CD14-positive monocyte (primary cell): ENCODE results near the gene DAO. TPM values are rescaled to one million over a fixed set of nuclear protein-coding genes. Genes with fewer than 3 reads are reported as not detected.

Source experiments
- DNase-seq, 3 donors: peaks; one replicate each; pipeline ENCODE4 v3.0.0-alpha.2; 2011 to 2022
- H2AFZ ChIP-seq: 2 replicates; pipeline ENCODE4 v1.6.0; 2012; ENCODE audit warnings: mild to moderate bottlenecking, low read depth, low read length, inconsistent platforms; ENCODE audit not compliant: insufficient read depth, poor library complexity, severe bottlenecking
- H3K27ac ChIP-seq, 2 donors: 1 replicate in 1 of 2; 2 replicates in 1 of 2; pipeline ENCODE4 v1.5.1; 2012 to 2013; ENCODE audit warnings: low read length in 2 of 2, control low read depth in 1 of 2, inconsistent platforms in 1 of 2, low read depth in 1 of 2, mild to moderate bottlenecking in 1 of 2
- H3K27me3 ChIP-seq, 2 donors: one replicate each; pipeline versions ENCODE4 v1.6.0 to v1.6.1; 2011 to 2013; ENCODE audit warnings: low read length in 2 of 2; ENCODE audit not compliant: control insufficient read depth in 2 of 2, insufficient read depth in 2 of 2
- H3K36me3 ChIP-seq, 2 donors: replicated peaks in 1 of 2; 1 replicate in 1 of 2; 2 replicates in 1 of 2; pipeline versions ENCODE4 v1.5.1 to v1.6.1; 2012 to 2013; ENCODE audit warnings: low read length in 2 of 2, control low read depth in 1 of 2, inconsistent platforms in 1 of 2, mild to moderate bottlenecking in 1 of 2; ENCODE audit not compliant: insufficient read depth in 2 of 2, control insufficient read depth in 1 of 2
- H3K4me1 ChIP-seq, 2 donors: 1 replicate in 1 of 2; 2 replicates in 1 of 2; pipeline versions ENCODE4 v1.5.1 to v1.6.1; 2012 to 2013; ENCODE audit warnings: low read length in 2 of 2, control low read depth in 1 of 2, inconsistent platforms in 1 of 2, mild to moderate bottlenecking in 1 of 2, moderate library complexity in 1 of 2; ENCODE audit not compliant: insufficient read depth in 2 of 2, control insufficient read depth in 1 of 2
- H3K4me2 ChIP-seq: replicated peaks from 2 replicates; pipeline ENCODE3; 2012; ENCODE audit warnings: low read length, moderate library complexity, mild to moderate bottlenecking; ENCODE audit not compliant: poor library complexity, severe bottlenecking; ENCODE audit errors: extremely low read depth
- H3K4me3 ChIP-seq, 3 experiments: fragments of 200-600 bp in 1 of 3; sonication (generic) in 1 of 3; replicated peaks in 1 of 3; 1 replicate in 2 of 3; 2 replicates in 1 of 3; pipeline ENCODE4 v1.5.1; 2011 to 2013; ENCODE audit warnings: low read length in 3 of 3, mild to moderate bottlenecking in 3 of 3, control low read depth in 2 of 3, low read depth in 2 of 3, inconsistent platforms in 1 of 3, moderate library complexity in 1 of 3
- H3K79me2 ChIP-seq: 2 replicates; pipeline ENCODE4 v1.6.0; 2012; ENCODE audit warnings: mild to moderate bottlenecking, control low read depth, inconsistent platforms, low read length, moderate library complexity; ENCODE audit not compliant: insufficient read depth
- H3K9ac ChIP-seq: 2 replicates; pipeline ENCODE4 v1.6.0; 2017; ENCODE audit warnings: low read length, mild to moderate bottlenecking; ENCODE audit not compliant: insufficient read depth, poor library complexity, severe bottlenecking
- H3K9me3 ChIP-seq, 2 donors: replicated peaks in 1 of 2; 1 replicate in 1 of 2; 2 replicates in 1 of 2; pipeline versions ENCODE4 v1.5.1 to v1.6.1; 2012 to 2013; ENCODE audit warnings: low read length in 2 of 2, control low read depth in 1 of 2; ENCODE audit not compliant: control insufficient read depth in 1 of 2, insufficient read depth in 1 of 2
- H4K20me1 ChIP-seq: 2 replicates; pipeline ENCODE4 v1.6.0; 2012; ENCODE audit warnings: mild to moderate bottlenecking, low read length, control low read depth, moderate library complexity; ENCODE audit not compliant: insufficient read depth
- H3K27ac Mint-ChIP-seq, 7 donors: one replicate each; pipeline ENCODE4 v1.8.0; 2020; ENCODE audit warnings: mild to moderate bottlenecking in 7 of 7, mixed read lengths in 7 of 7, moderate library complexity in 6 of 7, inconsistent platforms in 2 of 7
- H3K27me3 Mint-ChIP-seq, 3 donors: one replicate each; pipeline ENCODE4 v1.8.0; 2021 to 2022; ENCODE audit warnings: low read depth in 3 of 3, mild to moderate bottlenecking in 3 of 3, mixed read lengths in 3 of 3, moderate library complexity in 3 of 3, inconsistent platforms in 1 of 3
- H3K36me3 Mint-ChIP-seq, 2 donors: one replicate each; pipeline ENCODE4 v1.8.0; 2020; ENCODE audit warnings: mixed read lengths in 2 of 2, inconsistent platforms in 1 of 2, mild to moderate bottlenecking in 1 of 2
- H3K4me1 Mint-ChIP-seq: one replicate; pipeline ENCODE4 v1.8.0; 2020; ENCODE audit warnings: mild to moderate bottlenecking, mixed read lengths
- H3K4me3 Mint-ChIP-seq, 2 donors: one replicate each; pipeline ENCODE4 v1.8.0; 2020; ENCODE audit warnings: mild to moderate bottlenecking in 2 of 2, mixed read lengths in 2 of 2, moderate library complexity in 1 of 2
- H3K9me3 Mint-ChIP-seq, 7 donors: one replicate each; pipeline ENCODE4 v1.8.0; 2020 to 2022; ENCODE audit warnings: mixed read lengths in 7 of 7, mild to moderate bottlenecking in 6 of 7, moderate library complexity in 6 of 7, inconsistent platforms in 2 of 7
- WGBS: methylation state at CpG from one replicate; pipeline ENCODE4 v1.1.5; 2013; ENCODE audit warnings: missing lambda C conversion rate; ENCODE audit not compliant: insufficient coverage; 5-methylcytosine and 5-hydroxymethylcytosine counted together
- intact Hi-C, 2 donors: fragments of 100-400 bp; cut with micrococcal nuclease; formaldehyde crosslinking; loops; one replicate each; pipeline versions ENCODE4 v1.15.0 to v1.15.1; 2023
- polyA plus RNA-seq, 3 donors: library from polyadenylated mRNA; depleted of rRNA in 1 of 3; unstranded in 2 of 3; stranded (reverse) in 1 of 3; fragments of 300-500 nt in 2 of 3; fragments of >200 nt in 1 of 3; fragmentation: Illumina TruSeq in 2 of 3; gene quantifications; 1 replicate in 2 of 3; 2 replicates in 1 of 3; pipeline ENCODE4 v1.2.3, GENCODE V29; 2012 to 2021
- TF ChIP-seq, protein P1 (sequence below): fragments of 200-600 bp; IDR thresholded peaks from one replicate; pipeline ENCODE4 v1.8.0; 2022; ENCODE audit warnings: antibody characterized with exemption, mild to moderate bottlenecking

The DAO gene
- polyA plus RNA-seq, 3 donors, result not detected

DNA sequence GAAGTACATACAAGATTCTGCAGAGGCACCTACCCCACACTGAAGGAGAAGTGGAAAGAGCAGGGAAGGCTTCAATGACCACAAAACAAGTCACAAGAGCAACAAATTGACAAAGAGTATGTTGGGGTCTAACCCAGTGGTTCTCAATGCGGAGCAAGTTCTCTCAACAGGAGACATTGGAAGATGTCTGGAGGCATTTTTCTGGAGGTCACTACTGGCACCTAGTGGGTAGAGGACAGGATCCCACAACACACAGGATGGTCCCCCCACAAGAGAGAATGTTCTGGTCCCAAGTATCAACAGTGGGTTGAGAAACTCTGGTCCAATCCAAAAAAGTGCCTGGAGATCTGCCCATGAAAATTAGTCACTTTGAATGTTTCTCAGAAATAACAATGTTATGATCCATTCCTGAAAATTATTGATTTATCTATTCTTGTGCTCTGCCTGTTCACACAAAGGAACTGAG is 25.9 kb upstream of the DAO start:
- peaks cover 49 to 51% of the 10 kb centered on the region in 2 donors for H3K36me3 Mint-ChIP-seq
- H3K27ac Mint-ChIP-seq, result peak overlapping the region; percentile 95 to 99 (median 98)
- no CpG with 5 or more reads among the region's 1 CpG for WGBS
- Histone ChIP-seq H2AFZ (no peak overlapping the region), H3K27me3 (no peaks in the 10 kb centered on the region), H3K36me3 (peaks cover 10 to 22% of the 10 kb centered on the region in 2 donors), H3K79me2 (peaks cover 53% of the 10 kb centered on the region), H3K4me3 (no peak overlapping the region), H3K4me2 (peak overlapping the region; percentile 30), H3K27ac (peak overlapping the region; percentile 67 to 98), H3K4me1 (peaks cover 56 to 65% of the 10 kb centered on the region in 2 donors), H3K9me3 (no peaks in the 10 kb centered on the region), H3K9ac (peak overlapping the region; percentile 52), H4K20me1 (peaks cover 14% of the 10 kb centered on the region)
- TF ChIP-seq, protein P1, sequence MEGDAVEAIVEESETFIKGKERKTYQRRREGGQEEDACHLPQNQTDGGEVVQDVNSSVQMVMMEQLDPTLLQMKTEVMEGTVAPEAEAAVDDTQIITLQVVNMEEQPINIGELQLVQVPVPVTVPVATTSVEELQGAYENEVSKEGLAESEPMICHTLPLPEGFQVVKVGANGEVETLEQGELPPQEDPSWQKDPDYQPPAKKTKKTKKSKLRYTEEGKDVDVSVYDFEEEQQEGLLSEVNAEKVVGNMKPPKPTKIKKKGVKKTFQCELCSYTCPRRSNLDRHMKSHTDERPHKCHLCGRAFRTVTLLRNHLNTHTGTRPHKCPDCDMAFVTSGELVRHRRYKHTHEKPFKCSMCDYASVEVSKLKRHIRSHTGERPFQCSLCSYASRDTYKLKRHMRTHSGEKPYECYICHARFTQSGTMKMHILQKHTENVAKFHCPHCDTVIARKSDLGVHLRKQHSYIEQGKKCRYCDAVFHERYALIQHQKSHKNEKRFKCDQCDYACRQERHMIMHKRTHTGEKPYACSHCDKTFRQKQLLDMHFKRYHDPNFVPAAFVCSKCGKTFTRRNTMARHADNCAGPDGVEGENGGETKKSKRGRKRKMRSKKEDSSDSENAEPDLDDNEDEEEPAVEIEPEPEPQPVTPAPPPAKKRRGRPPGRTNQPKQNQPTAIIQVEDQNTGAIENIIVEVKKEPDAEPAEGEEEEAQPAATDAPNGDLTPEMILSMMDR, result peak; percentile 31
- H3K27me3 Mint-ChIP-seq, result peaks cover 0 to 2% (median 0%) of the 10 kb centered on the region in 3 donors
- H3K4me3 Mint-ChIP-seq, result peak overlapping the region; percentile 53 to 79
- intact Hi-C loops, result loop anchor here in 1 of 2 donors (1.0 to 10.0 kb wide), 3 partner anchors 32 to 241 kb away; partner anchors contain the start of genes ALKBH2 and UNG
- H3K9me3 Mint-ChIP-seq, result no peaks in the 10 kb centered on the region
- peak; percentile 60 to 75 (median 62) for DNase-seq
- H3K4me1 Mint-ChIP-seq, result peaks cover 62% of the 10 kb centered on the region

DNA sequence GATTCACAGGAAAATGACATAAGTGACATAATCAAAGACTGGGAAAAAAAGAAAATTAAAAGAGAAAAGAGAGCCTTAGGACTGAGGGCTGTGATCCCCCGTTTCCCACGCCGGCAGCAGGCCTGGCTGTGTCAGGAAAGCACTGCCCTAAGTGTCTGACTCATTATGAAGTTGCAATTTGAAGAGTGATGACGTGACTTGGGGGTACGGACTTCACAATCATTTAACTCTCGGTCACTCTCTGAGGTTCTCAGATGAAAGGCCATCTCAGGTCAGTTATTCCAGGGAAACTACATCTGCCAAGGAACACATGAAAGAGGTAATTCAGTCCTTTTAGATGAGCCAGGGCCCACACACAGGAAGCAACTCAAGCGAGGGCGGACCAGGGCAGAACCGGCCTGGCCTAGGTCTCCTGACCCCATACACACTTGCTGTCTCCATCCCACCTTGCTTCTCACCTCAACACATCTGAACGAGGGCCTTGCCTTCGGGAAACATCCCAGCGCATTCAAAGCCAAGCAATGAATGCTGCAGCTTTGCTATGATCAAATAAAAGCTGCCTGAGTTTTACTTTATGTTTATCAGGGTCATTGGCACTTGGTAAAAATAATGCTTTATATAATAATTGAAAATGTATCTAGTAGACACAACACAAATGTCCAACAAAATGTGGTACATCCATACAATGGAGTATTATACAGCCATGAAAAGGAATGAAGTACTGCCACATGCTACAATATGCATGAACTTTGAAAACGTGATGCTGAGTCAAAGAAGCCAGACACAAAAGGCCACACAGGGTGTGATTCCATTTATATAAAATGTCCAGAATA is 25.2 kb upstream of the DAO start:
- Histone ChIP-seq H3K4me2 (peak overlapping the region; percentile 30), H4K20me1 (peaks cover 14% of the 10 kb centered on the region), H3K27ac (peak overlapping the region; percentile 67 to 98), H3K4me3 (no peak overlapping the region), H2AFZ (no peak overlapping the region), H3K9me3 (no peaks in the 10 kb centered on the region), H3K9ac (peak overlapping the region; percentile 52), H3K36me3 (peaks cover 9 to 20% of the 10 kb centered on the region in 2 donors), H3K4me1 (peaks cover 62 to 71% of the 10 kb centered on the region in 2 donors), H3K79me2 (peaks cover 53% of the 10 kb centered on the region), H3K27me3 (no peaks in the 10 kb centered on the region)
- peak; percentile 89 to 97 (median 95) for DNase-seq
- H3K36me3 Mint-ChIP-seq, result peaks cover 43 to 49% of the 10 kb centered on the region in 2 donors
- H3K4me3 Mint-ChIP-seq, result peak overlapping the region; percentile 79 to 100
- H3K4me1 Mint-ChIP-seq, result peaks cover 67% of the 10 kb centered on the region
- H3K27me3 Mint-ChIP-seq, result peaks cover 0 to 2% (median 0%) of the 10 kb centered on the region in 3 donors
- intact Hi-C loops, result loop anchor here (1.0 to 10.0 kb wide), 7 partner anchors 32 to 993 kb away; partner anchors contain the start of genes ALKBH2 (in 1 of the 2), CORO1C (in 1 of the 2), ISCU (in 1 of the 2) and SART3 (in 1 of the 2)
- H3K27ac Mint-ChIP-seq, result peak overlapping the region; percentile 95 to 99 (median 98)
- H3K9me3 Mint-ChIP-seq, result no peaks in the 10 kb centered on the region
- TF ChIP-seq, protein P1, result no peak
- WGBS, result 58% methylated on average over 5 of the region's 13 CpGs
